Hippocampal formation (tissue), 2 donors: ENCODE data around the gene FOXR1.
"Not testable (repeated sequence)": the region's sequence is repeated elsewhere in the genome, so short reads cannot be mapped to it uniquely, and the experiment has no call there.

Experiments
- DNase-seq, 2 donors: peaks; one replicate each; lab custom pipeline; 2025; lab: John Stamatoyannopoulos, UW

Gene FOXR1

GRCh38 chr11:118997627-118998387, 26.2 kb downstream of the FOXR1 start, which contains the start of gene CENATAC:
TSS of gene CENATAC (plus strand) at chr11:118998138. CDS start at chr11:118998198, 60 bp downstream.
- peak; percentile 94 to 96 for DNase-seq

- DNase-seq = no peak
Observed at GRCh38 chr11:118998388-118998717, 26.8 kb downstream of the FOXR1 start.

- no peak for DNase-seq
Observed at GRCh38 chr11:118998822-118999221, 27.3 kb downstream of the FOXR1 start.

- DNase-seq = no peak
Observed at GRCh38 chr11:119000906-119001305, 29.3 kb downstream of the FOXR1 start.

- DNase-seq = no peak
Observed at GRCh38 chr11:119006656-119007055, 35.1 kb downstream of the FOXR1 start.

- no peak for DNase-seq
Observed at GRCh38 chr11:119011476-119012053, 40.0 kb downstream of the FOXR1 start.

- DNase-seq = no peak
Observed at GRCh38 chr11:119012629-119013170, 41.1 kb downstream of the FOXR1 start.

GRCh38 chr11:119014209-119014924, 42.8 kb downstream of the FOXR1 start:
- DNase-seq = no peak

- DNase-seq = no peak
Observed at GRCh38 chr11:119015054-119015611, 43.6 kb downstream of the FOXR1 start.

GRCh38 chr11:119016216-119017009, 44.9 kb downstream of the FOXR1 start:
- no peak for DNase-seq

GRCh38 chr11:119017377-119017776, 45.8 kb downstream of the FOXR1 start:
- DNase-seq = not testable (repeated sequence)

- DNase-seq = peak; percentile 97 to 98
Observed at GRCh38 chr11:119018074-119018938, 46.7 kb downstream of the FOXR1 start, which contains the start of the genes RPS25 and TRAPPC4. TSS of gene RPS25 (minus strand) at chr11:119018343. CDS start at chr11:119018284, 59 bp downstream. TSS of gene TRAPPC4 (plus strand) at chr11:119018766. CDS start at chr11:119018796, 30 bp downstream.

GRCh38 chr11:119019996-119020395, 48.4 kb downstream of the FOXR1 start:
- DNase-seq = no peak

GRCh38 chr11:119021631-119022030, 50.1 kb downstream of the FOXR1 start:
- DNase-seq = no peak

- no peak for DNase-seq
Observed at GRCh38 chr11:119023741-119024140, 52.2 kb downstream of the FOXR1 start.

- DNase-seq = no peak
Observed at GRCh38 chr11:119024430-119025098, 53.0 kb downstream of the FOXR1 start.

GRCh38 chr11:119025099-119025473, 53.5 kb downstream of the FOXR1 start:
- DNase-seq = no peak

GRCh38 chr11:119025541-119025940, 54.0 kb downstream of the FOXR1 start:
- DNase-seq = no peak

- DNase-seq = no peak
Observed at GRCh38 chr11:119025978-119026766, 54.6 kb downstream of the FOXR1 start.
